A673 (cell line): ENCODE measurements around the gene A1BG. TPM values are rescaled to one million over a fixed set of nuclear protein-coding genes. Genes with fewer than 3 reads are reported as not detected.

Experiments
- Bru-seq: library from RNA; stranded (reverse); fragments of 400-500 nt; gene quantifications from one replicate; lab custom pipeline; 2021; lab: Mats Ljungman, UMichigan
- BruChase-seq, 2 experiments: library from RNA; stranded (reverse); fragments of 400-500 nt; gene quantifications; one replicate each; lab custom pipeline; 2021; lab: Mats Ljungman, UMichigan
- BruUV-seq: library from RNA; stranded (reverse); fragments of 400-500 nt; replicated peaks from 2 replicates; lab custom pipeline; 2021; lab: Mats Ljungman, UMichigan
- CTCF ChIA-PET: fragments of 300-600 bp; sonication (Branson Sonifier 250); formaldehyde crosslinking; loops from one replicate; lab custom pipeline; 2022; ENCODE audit warnings: antibody characterized with exemption; lab: Charles Lee
- POLR2A ChIA-PET: fragments of 300-600 bp; sonication (Branson Sonifier 250); formaldehyde crosslinking; loops from one replicate; lab custom pipeline; 2022; ENCODE audit warnings: antibody characterized with exemption; ENCODE audit not compliant: low non-redundant PET; lab: Charles Lee
- DNase-seq: peaks from one replicate; pipeline ENCODE4 v3.0.0-alpha.2; 2015; ENCODE audit warnings: low spot score
- H3K27ac ChIP-seq: fragments of 200-600 bp; sonication (generic); 2 replicates; pipeline ENCODE4 v1.5.1; 2016; ENCODE audit warnings: mixed run types, low read depth, mild to moderate bottlenecking, mixed read lengths, antibody characterized with exemption, low read length; ENCODE audit not compliant: poor library complexity, severe bottlenecking
- H3K27me3 ChIP-seq: fragments of 200-600 bp; sonication (generic); replicated peaks from 2 replicates; pipeline ENCODE4 v1.6.1; 2017; ENCODE audit warnings: mixed run types, low read depth, mild to moderate bottlenecking, mixed read lengths, antibody characterized with exemption, low read length; ENCODE audit not compliant: insufficient read depth, poor library complexity
- H3K36me3 ChIP-seq: fragments of 200-600 bp; sonication (generic); 2 replicates; pipeline ENCODE4 v1.6.1; 2016; ENCODE audit warnings: mixed run types, mild to moderate bottlenecking, mixed read lengths, antibody characterized with exemption, low read length; ENCODE audit not compliant: insufficient read depth, poor library complexity, severe bottlenecking
- H3K4me1 ChIP-seq: fragments of 200-600 bp; sonication (generic); 2 replicates; pipeline ENCODE4 v1.6.1; 2017; ENCODE audit warnings: mixed run types, mild to moderate bottlenecking, mixed read lengths, antibody characterized with exemption, low read length; ENCODE audit not compliant: insufficient read depth, poor library complexity, severe bottlenecking
- H3K4me3 ChIP-seq: fragments of 200-600 bp; sonication (generic); 2 replicates; pipeline ENCODE4 v1.5.1; 2016; ENCODE audit warnings: low read depth, mixed run types, mild to moderate bottlenecking, mixed read lengths, low read length; ENCODE audit not compliant: poor library complexity, severe bottlenecking
- H3K9me3 ChIP-seq: fragments of 200-600 bp; sonication (generic); 2 replicates; pipeline ENCODE4 v1.6.1; 2016; ENCODE audit warnings: mixed run types, low read depth, mild to moderate bottlenecking, mixed read lengths, antibody characterized with exemption, low read length; ENCODE audit not compliant: poor library complexity, severe bottlenecking
- EZH2 ChIP-seq: fragments of 200-600 bp; sonication (generic); IDR thresholded peaks from 2 replicates; pipeline ENCODE4 v1.6.1; 2017; ENCODE audit warnings: borderline replicate concordance, low read depth, mild to moderate bottlenecking, mixed read lengths, antibody characterized with exemption, low read length; ENCODE audit not compliant: poor library complexity, severe bottlenecking
- intact Hi-C: fragments of 100-400 bp; cut with micrococcal nuclease; formaldehyde crosslinking; loops from one replicate; pipeline ENCODE4 v1.10.0; 2022; ENCODE audit not compliant: unreplicated experiment
- long read RNA-seq: library from polyadenylated mRNA; stranded (forward); transcript quantifications from one replicate; pipeline ENCODE4 v2.0.0, GENCODE V29; 2022
- total RNA-seq: library from RNA; stranded (reverse); gene quantifications from 2 replicates; pipeline ENCODE4 v1.2.3, GENCODE V29; 2021
- TF ChIP-seq, protein P1 (sequence below): fragments of 300-800, 200-600 bp; sonication (generic); conservative IDR thresholded peaks from 2 replicates; pipeline ENCODE4 v1.5.1; 2017; ENCODE audit warnings: low read depth, mild to moderate bottlenecking, antibody characterized with exemption, low read length, moderate library complexity, mixed read lengths

Gene A1BG, protein sequence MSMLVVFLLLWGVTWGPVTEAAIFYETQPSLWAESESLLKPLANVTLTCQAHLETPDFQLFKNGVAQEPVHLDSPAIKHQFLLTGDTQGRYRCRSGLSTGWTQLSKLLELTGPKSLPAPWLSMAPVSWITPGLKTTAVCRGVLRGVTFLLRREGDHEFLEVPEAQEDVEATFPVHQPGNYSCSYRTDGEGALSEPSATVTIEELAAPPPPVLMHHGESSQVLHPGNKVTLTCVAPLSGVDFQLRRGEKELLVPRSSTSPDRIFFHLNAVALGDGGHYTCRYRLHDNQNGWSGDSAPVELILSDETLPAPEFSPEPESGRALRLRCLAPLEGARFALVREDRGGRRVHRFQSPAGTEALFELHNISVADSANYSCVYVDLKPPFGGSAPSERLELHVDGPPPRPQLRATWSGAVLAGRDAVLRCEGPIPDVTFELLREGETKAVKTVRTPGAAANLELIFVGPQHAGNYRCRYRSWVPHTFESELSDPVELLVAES
- 15.2 and 18.2 TPM in 2 replicates for total RNA-seq
- percentile 54 among the genes with signal in this experiment for Bru-seq, nascent RNA
- BruChase-seq, experiment 1, labeled RNA remaining after a 2-hour chase, result percentile 57 among the genes with signal in this experiment
- percentile 63 among the genes with signal in this experiment for BruChase-seq, experiment 2, labeled RNA remaining after a 6-hour chase
- long read RNA-seq, transcript A1BG-203 (2 exons, 2,134 nt), result major isoform, 12 of 12 reads
- long read RNA-seq, partial matches to known transcripts, result 0 of 12 reads
- long read RNA-seq, other reads (novel, unspliced or antisense), result 0 of 12 reads

DNA sequence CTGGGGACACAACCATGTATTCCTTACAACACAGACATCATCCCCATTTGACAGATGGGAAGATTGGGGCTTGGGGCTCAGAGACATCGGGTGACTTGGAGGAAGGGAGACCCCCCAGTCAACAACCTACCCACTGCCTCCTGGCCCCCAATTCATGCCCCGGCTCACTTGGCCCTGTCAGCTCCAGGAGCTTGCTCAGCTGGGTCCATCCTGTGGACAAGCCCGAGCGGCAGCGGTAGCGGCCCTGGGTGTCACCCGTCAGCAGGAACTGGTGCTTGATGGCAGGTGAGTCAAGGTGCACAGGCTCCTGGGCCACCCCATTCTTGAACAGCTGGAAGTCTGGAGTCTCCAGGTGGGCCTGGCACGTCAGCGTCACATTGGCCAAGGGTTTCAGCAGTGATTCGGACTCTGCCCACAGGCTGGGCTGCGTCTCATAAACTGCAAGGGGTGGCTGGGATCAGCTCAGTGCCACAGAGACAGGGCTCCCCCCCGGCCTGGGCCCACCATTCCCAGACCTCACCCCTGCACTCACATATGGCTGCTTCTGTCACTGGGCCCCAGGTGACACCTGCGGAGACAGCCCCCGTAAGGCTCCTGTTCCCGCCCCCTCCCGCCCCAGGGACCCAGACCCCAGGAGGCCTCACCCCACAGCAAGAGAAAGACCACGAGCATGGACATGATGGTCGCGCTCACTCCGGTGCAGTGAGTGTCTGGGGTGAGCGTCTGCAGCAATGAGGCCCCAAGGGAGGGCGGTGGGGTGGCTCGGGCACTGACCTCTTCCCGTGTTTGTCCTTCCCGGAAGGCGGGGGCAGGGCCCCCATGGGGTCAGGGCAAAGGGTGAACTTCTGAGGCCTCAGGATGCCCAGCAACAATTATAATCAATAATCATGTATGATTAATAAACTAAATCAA, at the start of gene A1BG:
Gene A1BG, minus strand, starts transcription at position 733 of the 912 bp plus-strand sequence. Its CDS starts 55 bp downstream, at position 678.
- ChIA-PET POLR2A (no interaction called here), CTCF (no interaction called here)
- Histone ChIP-seq H3K9me3 (no peaks in the 10 kb centered on the region), H3K4me1 (peaks cover 8% of the 10 kb centered on the region), H3K27me3 (no peaks in the 10 kb centered on the region), H3K4me3 (no peak within 1 kb of the TSS), H3K27ac (no peak within 1 kb of the TSS), H3K36me3 (no peaks in the 10 kb centered on the region)
- DNase-seq, result no peak
- TF ChIP-seq, protein P1, sequence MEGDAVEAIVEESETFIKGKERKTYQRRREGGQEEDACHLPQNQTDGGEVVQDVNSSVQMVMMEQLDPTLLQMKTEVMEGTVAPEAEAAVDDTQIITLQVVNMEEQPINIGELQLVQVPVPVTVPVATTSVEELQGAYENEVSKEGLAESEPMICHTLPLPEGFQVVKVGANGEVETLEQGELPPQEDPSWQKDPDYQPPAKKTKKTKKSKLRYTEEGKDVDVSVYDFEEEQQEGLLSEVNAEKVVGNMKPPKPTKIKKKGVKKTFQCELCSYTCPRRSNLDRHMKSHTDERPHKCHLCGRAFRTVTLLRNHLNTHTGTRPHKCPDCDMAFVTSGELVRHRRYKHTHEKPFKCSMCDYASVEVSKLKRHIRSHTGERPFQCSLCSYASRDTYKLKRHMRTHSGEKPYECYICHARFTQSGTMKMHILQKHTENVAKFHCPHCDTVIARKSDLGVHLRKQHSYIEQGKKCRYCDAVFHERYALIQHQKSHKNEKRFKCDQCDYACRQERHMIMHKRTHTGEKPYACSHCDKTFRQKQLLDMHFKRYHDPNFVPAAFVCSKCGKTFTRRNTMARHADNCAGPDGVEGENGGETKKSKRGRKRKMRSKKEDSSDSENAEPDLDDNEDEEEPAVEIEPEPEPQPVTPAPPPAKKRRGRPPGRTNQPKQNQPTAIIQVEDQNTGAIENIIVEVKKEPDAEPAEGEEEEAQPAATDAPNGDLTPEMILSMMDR, result no peak
- no peak for TF ChIP-seq EZH2
- BruUV-seq, result no TSS peak
- intact Hi-C loops, result no loop called here

DNA sequence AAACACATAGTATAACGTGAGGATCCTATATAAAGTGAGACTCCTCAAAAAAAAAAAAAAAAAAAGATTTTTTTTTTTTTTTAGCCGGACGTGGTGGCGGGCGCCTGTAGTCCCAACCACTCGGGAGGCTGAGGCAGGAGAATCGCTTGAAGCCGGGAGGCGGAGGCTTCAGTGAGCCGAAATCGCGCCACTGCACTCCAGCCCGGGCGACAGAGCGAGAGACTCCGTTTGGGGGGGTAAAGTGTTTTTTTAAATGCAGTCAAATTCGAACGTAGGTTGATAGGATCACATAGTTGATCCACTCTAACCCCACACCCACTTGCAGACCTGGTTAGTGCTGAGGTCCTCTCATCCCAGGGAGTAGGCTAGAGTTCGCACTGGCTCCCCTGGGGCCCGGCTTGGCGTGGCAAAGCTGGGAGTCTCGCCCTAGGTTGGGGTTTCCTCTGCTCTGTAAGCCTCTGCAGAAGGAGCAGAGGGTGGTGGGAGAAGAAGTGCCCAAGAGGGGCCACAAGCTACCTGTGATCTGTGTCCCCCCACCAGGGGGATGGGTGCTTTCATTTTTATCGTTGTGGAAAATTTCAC, 48.6 kb upstream of the A1BG start:
- H3K36me3 ChIP-seq, result no peaks in the 10 kb centered on the region
- intact Hi-C loops, result loop anchor here (1.0 kb wide), 1 partner anchor 157 kb away; no protein-coding TSS in a partner anchor
- ChIA-PET POLR2A (no interaction called here), CTCF (no interaction called here)
- no TSS peak for BruUV-seq
- no peak for TF ChIP-seq EZH2
- TF ChIP-seq, protein P1, result no peak
- H3K4me1 ChIP-seq, result peaks cover 14% of the 10 kb centered on the region
- peak overlapping the region; percentile 88 for H3K27ac ChIP-seq
- H3K4me3 ChIP-seq, result peak overlapping the region; percentile 72
- no peaks in the 10 kb centered on the region for H3K27me3 ChIP-seq
- DNase-seq, result no peak
- H3K9me3 ChIP-seq, result no peaks in the 10 kb centered on the region
